HG02642 (cell line): ENCODE data around the gene PPP2R5C.

Experiments used
- ATAC-seq: cut with Tn5 transposase; IDR thresholded peaks from one replicate; pipeline ENCODE4 v1.9.1; 2021; ENCODE audit warnings: mild to moderate bottlenecking; ENCODE audit not compliant: unreplicated experiment, poor library complexity

The PPP2R5C gene

DNA sequence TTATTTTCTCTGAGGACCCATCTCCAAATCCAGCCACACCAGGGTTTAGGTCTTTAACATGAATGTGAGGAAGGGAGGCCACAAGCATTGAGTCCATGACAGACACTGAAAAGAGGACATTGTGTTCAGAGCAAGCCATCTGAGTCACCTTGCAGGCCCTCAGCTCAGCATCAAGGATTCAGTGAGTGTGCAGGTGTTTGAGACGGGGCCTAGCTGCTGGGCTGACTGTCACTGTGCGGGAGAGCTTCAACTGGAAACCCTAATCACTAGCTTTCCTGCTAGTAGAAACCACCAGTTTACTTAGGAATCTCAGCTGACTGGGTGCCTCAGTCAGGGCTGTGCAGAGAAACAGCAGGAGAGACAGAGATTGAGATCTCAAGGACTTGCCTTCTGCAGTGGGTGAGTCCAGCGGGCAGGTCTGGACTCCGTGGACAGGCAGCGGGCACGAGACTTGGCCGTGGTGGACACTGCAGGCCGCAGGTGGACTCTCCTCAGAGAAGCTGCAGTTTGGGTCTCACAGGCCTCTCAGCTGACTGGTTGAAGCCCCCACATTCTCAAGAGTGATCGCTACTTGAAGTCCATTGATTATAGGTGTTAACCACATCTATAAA is 116.8 kb downstream of the PPP2R5C start:
- ATAC-seq: no peak

DNA sequence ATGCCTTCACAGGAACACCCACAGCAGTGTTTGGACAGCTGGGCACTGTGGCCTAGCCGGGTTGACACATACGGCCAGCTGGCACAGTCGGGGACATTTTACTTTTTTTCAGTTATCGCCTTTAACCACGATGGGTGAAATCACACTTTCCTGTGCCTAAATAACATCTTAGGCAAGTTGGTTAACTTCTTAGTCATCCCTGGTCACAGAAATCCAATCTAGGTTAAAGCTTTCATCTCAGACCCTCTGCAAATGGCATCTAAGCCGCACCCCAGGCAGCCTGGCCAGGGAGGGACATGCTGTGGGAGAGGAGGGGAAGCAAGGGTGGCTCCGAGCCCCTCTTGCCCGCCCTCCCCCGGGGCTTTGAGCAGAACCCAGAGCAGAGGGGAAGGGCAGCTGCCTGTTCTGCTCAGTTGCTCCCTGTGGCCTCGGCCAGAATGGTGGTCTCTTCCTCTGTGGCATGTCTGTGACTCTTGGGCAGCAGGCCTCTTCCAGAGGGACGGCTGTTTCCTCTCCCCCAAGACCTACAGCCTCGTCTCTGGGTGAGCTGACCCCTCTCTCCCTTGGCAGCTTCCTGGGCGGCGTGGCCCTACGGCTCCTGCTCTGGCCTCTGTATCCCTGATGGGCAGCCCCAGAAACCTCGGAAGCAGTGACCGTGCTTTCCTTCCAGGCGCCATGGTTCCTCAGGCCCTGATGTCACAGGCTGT is 117.5 kb downstream of the PPP2R5C start:
- ATAC-seq: no peak

DNA sequence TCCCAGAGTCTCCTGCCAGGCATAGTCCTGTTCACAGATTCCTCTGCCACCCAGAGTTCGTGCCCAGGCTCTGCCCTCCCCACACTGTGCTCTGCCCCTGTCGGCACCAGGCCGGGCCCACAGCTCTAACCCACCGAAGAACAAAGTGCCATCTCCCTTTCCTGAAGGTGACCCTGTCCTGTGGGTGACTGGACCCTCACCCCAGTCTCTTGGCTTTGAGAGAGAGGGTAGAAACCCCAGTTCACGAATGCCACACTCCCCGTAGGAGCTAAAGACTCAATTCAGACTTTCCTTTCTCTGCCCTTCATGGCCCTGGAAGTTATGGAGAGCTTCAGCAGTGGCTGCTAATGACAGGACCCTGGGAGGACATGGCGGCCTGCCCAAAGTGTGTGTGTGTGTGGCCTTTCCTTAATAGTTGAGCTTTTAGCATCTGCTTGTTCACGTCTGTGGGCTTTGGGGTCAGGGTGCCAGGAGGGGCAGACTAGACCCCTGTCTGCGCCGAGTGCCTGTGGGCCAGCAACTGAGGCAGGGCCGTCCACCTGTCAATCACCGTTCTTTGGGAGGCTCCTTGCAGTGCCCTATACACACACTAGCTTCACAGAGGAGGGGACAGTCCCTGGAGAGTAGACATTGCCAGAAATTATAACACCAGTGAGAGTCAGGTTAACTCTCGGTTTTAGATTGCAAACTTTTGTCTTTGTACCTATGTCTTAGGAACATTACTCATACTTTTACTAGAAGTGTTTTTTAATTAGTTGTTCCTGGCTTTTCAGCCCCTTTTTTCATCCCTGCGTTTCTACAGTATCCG is 118.2 kb downstream of the PPP2R5C start:
- no peak for ATAC-seq

DNA sequence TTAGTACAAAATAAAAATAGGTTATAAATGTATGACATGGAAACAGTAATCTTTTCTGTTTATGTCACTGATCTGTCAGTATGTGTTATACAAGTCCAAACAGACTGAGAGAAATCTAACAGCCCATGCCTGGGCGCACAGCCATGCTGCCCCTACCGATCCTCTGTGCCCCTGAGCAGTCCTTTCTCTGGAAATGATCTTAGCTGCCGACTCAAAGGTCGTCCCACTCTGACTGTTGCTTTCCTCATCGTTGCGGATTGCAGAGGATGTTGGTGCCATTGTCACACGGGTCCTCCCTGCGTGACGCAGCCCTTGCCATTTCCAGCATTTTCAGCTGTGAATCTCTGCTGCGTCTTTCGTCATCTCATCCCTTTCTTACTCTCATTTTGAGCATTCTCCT is 119.9 kb downstream of the PPP2R5C start:
- no peak for ATAC-seq

DNA sequence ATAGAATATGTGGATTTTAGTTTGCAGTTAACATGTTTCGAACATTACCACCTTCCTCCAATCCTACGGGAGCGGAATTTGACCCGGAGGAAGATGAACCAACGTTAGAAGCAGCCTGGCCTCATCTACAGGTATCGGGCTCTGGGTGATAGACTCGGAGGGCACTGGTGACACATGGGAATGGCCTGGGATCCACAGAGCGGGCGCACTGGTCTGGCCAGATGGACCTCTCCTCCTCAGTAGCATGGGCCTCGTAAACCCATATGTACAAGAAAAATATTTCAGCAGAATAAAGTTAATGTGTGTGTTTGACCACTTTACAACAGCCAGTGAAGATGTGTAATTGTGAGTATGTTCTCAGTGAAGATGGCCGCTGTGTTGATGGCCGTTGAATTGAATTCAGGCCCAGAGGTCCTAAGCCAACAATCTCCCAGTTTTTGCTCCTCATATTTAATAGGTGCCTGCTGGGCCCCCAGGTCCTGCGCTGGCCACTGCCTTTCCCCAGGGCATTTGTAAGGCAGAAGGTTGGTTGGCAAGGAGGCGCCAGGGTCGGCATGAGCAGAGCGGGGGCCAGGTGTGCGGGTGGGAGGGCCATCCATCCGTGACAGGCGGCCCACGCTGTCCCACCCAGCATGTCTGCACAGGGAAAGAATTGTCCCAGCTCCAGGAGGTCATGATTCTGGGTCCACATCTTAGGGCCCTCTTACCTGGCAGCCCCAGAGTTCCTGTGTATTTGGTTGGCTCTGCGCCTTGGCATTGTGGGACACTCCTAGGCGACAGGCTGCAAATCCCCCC is 120.8 kb downstream of the PPP2R5C start:
- no peak for ATAC-seq

DNA sequence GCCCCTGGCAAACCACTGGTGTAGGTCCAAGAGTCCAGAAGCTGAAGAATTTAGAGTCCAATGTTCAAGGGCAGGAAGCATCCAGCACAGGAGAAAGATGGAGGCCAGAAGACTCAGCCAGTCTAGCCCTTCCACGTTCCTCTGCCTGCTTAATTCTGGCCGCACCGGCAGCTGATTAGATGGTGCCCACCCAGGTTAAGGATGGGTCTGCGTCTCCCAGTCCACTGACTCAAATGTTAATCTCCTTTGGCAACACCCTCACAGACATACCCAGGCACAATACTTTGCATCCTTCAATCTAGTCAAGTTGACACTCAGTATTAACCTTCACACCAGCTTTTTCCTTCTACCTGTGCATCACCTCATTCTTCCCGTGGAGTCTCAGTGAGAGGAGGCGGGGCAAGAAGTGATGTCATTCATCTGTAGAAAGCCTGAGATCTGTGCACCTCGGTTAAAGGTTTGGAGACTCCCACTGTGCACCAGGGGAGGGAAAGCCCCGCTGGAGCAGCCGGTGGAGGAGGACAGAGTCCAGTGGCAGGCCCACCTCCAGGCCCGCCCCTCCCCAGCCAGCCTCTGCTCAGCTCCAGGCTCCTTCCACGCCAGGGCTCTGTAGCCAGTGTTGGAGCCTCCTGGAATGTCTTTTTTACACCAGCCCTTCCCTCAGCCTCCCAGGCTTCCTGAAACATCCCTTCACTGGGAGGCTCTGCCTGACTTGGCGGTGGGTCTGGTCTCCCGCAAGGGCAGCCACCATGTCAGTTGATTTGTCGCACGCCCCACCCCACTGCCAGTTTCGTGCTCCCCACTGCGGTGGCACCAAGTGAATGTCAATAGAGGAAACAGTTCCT is 122.8 kb downstream of the PPP2R5C start:
- ATAC-seq: no peak

DNA sequence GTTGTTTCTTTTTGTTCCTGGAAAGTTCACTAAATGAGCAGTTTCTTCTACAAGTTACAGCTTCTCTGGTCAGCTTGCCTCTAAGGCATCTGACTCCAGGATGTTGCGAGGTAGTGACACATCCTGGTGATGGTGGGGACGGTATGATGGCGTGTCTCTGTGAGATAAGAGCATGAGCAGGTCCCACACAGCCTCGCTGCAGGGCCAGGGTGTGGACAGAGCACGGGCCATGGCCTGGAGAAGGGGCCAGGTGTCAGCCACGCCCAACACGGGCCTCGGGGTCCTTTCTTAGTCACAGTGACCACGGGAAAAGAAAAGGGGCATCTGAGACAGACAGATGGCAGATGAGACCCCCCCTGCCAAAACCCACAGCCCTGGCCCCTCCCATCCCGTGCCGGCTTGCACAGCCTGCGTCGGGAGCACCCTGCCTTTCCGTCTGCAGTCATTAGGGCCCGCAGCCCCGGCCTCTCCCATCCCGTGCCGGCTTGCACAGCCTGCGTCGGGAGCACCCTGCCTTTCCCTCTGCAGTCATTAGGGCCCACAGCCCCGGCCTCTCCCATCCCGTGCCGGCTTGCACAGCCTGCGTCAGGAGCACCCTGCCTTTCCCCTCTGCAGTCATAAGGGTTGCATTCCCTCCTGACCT is 123.5 kb downstream of the PPP2R5C start:
- no peak for ATAC-seq

DNA sequence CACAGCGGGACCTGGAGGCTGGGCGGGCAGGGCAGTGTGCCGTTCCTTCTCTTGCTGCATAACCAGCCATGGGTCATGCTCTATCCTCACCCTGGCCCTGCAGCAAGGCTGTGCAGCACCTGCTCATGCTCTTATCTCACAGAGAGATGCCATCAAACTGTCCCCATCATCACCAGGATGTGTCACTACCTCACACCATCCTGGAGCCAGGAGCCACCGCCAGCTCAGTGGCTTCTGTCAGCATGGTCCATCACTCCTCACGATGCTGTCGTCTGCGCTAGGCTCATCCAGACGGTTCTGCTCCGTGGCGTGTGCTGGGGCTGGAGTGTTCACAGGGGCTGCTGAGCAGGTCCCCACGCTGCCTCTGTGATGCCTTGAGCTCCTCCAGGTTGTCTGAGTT is 125.7 kb downstream of the PPP2R5C start:
- no peak for ATAC-seq

DNA sequence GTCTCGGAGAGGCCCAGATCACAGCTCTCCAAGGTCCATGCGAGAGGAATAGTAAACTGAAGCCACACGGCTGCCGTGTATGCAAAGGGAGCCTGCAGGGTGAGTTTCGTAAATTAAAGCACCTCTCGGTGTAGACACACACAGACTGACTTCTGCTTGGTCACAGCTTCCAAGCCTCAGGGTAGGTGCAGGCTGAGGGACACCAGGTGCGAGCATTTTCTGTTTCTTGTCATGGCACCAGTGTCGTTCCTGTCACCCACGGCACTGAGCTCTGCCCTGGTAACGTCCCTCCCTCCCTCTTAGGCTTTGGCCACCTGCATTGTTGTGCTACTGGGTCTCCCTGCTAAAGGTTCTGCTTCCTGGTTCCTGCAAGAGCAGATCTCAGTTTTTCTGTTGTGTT is 126.7 kb downstream of the PPP2R5C start:
- ATAC-seq: no peak

DNA sequence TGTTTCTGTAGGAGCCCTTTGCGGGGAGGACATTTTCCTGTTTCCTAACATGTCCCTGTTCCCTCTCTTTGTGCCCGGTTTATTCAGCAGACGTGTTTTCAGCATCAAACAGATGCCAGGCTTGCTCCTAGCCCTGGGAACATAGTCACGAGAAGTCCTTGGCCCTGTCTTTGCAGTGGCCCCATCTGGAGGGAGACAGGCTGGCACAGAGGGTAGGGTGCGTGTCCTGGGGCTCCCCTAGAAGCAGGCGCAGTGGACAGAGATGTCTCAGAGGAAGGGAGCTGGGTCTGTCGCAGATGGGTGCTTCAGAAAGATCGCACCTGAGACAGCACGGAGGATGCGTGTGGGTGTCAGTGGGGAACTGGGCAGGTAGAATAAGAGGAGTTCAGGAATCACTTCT is 127.9 kb downstream of the PPP2R5C start:
- no peak for ATAC-seq

DNA sequence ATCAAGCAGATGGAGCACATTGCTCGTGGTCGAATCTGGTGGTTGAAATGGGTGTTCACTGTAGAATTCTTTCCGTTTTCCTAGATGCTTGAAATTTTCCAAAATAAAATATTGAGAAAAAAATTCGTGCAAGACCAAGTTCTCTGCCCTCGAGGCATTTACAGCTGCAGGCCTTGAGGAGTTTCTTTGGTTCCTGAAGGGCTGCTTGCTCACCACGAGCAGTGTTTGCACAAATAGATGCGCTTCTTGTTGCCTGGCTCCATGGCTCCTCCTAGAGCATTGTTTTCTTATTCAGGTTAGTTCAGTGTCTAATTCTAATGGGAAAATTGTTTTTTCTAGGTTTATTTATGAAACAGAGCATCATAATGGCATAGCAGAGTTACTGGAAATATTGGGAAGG is 128.4 kb downstream of the PPP2R5C start:
- no peak for ATAC-seq

DNA sequence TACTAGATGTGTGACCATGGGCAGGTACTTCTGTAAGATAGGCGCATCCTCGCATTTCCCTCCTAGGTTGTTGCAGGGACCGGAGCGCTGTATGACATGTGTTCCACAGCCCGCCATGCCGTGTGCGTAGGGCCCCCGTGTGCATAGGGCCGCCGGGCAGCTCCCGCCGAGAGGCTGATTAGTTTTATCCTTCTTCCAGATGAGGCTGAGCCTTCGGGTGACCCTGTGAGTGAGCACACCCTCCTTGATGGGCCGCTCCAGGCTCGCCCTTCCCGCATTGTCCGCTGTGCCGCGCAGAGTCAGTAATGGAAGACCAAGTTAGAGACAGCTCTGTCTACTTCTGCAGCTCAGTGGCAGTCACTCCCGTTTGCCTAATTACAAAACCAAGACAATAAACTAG is 130.0 kb downstream of the PPP2R5C start:
- ATAC-seq: no peak

DNA sequence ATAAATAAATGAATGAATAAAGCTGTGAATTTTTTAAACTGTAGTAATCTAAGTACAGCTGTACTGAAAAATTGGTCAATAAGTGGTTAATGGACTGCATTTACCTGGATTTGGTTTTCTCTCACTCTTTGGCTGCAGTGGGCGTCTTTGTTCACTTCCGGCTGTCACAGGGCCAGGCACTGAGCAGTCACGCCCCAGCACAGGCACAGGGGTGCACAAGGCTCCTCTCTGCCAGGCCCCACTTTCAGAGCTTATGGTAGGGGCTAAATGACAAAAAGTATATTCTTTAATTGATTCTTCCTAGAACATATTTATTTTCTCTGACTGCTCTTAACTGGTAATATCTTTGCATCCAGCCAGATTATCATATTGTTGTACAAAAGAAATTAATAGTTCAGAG is 132.2 kb downstream of the PPP2R5C start:
- ATAC-seq: no peak

DNA sequence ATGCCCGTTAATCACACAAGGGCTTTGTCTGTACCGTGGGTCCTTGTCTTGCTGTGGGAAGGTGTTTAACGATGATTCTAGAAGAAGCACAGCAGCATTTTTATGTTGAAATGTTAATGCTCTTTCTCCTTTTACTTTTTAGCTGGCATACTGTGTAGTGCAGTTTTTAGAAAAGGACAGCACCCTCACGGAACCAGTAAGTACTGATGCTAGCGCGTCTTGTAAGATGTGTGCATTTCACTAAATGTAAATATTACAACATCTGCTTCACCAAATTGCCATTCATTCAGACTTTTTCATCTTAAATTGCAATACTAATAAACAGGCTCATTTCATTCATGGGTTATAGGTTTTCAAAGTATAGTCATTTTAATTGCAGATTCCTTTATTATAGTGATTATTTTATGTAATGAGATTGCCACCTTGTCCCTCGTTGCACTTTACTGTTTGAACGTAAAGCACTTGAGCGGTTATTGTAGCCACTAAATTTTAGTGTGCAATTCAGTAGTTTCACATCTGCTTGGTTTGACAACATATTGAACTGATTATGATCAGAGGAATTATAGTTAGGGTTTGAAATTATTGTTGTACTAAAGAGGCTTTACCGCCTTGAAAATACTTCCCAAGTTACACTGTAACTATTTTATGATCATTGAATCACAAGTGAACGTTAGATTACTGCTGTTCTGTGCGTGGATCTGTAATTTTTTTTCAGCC is 133.0 kb downstream of the PPP2R5C start:
- ATAC-seq: no peak

DNA sequence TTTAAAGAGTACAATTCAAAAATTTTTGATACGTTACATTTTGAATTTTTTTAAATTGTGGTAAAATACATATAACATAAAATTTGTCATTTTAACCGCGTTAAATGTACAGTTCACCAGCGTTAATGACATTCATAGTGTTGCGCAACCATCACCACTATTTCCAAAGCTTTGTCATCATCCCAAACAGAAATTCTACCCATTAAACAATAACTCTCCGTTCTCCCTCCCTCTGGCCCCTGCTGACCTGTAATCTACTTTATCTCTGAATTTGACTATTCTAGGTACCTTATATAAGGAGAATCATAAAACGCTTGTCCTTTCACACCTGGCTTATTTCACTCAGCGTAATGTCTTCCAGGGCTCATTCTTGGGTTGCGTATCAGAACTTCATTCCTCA is 133.7 kb downstream of the PPP2R5C start:
- no peak for ATAC-seq

DNA sequence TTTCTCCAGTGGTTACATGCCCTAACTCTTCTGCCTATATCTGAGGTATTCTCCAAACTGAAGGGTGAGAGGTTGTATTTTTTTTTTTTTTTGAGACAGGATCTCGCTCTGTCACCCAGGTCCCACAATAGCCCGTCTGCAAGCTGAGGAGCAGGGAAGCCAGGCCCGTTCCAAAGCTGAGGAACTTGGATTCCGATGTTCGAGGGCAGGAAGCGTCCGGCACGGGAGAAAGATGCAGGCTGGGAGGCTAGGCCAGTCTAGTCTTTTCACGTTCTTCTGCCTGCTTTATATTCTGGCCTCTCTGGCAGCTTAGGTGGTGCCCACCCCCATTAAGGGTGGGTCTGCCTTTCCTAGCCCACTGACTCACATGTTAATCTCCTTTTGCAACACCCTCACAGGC is 135.8 kb downstream of the PPP2R5C start:
- no peak for ATAC-seq

DNA sequence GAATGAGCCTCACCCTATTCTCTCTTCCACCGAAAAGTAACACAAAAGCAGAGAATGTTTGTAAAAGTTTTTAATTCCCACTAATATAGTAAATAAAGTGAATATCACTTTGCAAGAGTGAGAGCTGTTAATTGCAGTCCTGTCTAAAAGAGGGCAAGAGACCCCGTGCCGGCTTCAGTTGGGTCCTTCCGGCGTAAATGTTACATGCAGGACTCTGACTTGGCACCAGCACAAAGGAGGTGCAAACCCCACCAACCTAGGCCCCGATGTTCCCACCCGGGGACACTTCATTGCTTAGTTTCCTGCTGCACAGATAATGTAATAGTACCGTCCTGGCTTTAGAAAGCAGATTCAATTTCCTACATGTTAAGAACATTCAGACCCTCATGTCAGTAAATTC is 136.9 kb downstream of the PPP2R5C start:
- no peak for ATAC-seq

DNA sequence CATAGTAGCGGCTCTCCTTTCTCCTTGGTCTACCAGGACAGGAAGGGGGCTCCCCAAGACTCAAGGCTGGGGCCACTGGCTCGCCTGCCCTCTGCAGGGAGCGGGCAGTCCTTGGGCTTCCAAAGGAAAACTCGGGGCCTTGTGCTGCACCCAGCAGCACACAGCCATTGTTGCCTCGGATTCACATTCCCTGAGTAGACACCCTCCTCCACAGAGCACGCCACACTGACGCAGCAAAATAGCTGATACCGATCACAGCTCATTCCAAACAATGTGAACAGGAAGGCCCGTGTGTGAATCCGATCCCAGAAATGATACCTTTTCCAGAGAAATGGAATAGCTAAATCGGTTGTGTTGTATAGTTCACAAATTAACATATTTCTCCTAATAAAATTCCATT is 137.8 kb downstream of the PPP2R5C start:
- no peak for ATAC-seq

DNA sequence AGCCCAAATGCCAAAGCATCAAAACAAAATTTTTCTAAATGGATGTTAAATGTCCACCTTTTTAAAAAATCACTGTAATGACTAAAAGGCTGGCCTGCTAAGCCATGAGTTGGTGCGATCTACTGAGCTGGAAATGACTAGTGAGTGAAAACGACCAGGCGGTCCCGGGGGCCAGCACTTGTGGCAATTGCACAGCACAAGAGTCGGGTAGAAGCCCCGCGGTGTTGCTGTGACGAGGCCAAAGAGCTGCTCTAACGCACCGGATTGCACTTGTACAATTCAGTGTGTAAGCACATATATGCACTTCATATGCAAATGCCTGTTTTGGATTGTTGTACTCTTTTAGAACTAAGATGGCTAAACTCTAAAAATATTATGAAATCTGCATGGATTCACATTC is 138.7 kb downstream of the PPP2R5C start:
- no peak for ATAC-seq
